Measurements from ENCODE around the gene IGSF9B. TPM values are rescaled to one million over a fixed set of nuclear protein-coding genes. Genes with fewer than 3 reads are reported as not detected.

Gene IGSF9B
- total RNA-seq, 1 experiment from 2014 or later = 0.96 TPM

GRCh38 chr11:133921026-133921425, 35.7 kb downstream of the IGSF9B start:
- no peak for DNase-seq (ENCODE audit: low read depth)

- no peak for DNase-seq (ENCODE audit: low read depth)
These were observed 36.4 kb downstream of the IGSF9B start for GRCh38 chr11:133920109-133920990.

- no peak for DNase-seq (ENCODE audit: low read depth)
These were observed 37.2 kb downstream of the IGSF9B start for GRCh38 chr11:133919330-133920108.

DNA sequence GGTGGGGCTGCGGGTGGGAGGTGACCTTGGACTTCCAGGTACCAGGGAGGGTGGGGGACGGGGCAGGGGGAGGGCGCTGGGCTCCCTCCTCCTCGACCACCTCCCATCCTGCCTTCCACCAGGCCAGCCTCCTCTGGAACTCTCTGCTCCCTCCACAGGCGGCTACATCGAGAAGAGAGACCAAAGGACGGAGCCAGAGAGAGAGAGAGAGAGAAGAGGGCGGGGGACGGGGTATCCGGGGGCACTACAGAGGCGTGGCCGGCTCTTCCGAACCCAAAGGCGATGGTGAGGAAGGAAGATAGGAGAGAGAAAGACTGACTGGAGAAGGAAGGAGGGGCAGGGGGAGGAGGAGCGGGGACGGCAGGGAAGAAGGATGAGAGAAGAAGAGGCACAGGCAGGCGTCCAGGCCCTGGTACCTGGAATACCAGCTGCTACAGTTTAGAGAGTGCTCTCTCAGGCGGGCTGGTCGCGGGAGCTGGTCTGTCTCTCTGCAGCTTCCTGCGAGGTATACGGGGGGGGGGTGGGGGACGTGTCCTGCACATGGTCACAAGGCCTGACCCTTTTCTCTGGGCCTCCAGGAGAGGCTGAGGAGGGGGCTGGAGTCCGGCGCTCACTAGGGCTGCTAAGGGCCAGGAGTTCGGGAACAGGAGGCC, 38.0 kb downstream of the IGSF9B start:
- DNase-seq (ENCODE audit: low read depth) = no peak

DNA sequence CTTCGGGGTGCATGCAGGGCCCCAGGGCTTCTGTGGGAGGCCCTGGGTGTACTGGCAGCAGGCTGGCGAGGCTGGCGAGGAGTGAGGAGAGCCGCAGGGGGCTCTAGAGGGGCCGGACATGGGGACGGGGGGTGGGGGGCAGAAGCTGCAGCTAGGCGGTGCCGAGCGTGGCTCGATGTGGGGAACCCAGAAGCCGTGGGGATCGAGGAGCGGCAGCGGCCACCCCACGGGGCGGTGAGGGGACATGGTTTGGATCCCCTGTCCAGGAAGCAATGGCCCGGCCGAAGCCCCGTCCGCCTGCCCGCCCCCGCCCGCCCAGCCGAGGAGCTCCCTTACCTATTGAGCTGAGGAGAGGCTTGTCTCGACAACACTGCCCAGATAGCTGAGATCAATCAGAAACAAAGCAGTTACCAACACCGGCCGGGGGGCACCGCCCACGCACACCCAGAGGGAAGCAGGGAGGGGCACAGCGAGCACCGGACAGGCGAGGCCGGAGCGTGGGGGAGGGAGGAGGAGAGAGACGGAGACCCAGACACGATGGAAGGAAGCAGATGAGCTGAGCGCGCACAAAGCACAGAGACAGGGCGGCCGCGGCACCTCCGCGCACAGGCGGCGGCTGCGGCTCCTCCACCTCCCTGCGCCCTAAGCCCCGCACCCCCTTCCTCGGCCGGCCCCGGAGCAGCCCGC, 38.7 kb downstream of the IGSF9B start:
- no peak for DNase-seq (ENCODE audit: low read depth)

GRCh38 chr11:133916784-133917440, 39.9 kb downstream of the IGSF9B start:
- no peak for DNase-seq (ENCODE audit: low read depth)

GRCh38 chr11:133913761-133914160, 43.0 kb downstream of the IGSF9B start:
- DNase-seq (ENCODE audit: low read depth) = no peak

GRCh38 chr11:133911171-133911570, 45.6 kb downstream of the IGSF9B start:
- DNase-seq (ENCODE audit: low read depth) = no peak

GRCh38 chr11:133910101-133910500, 46.7 kb downstream of the IGSF9B start:
- no peak for DNase-seq (ENCODE audit: low read depth)

DNA sequence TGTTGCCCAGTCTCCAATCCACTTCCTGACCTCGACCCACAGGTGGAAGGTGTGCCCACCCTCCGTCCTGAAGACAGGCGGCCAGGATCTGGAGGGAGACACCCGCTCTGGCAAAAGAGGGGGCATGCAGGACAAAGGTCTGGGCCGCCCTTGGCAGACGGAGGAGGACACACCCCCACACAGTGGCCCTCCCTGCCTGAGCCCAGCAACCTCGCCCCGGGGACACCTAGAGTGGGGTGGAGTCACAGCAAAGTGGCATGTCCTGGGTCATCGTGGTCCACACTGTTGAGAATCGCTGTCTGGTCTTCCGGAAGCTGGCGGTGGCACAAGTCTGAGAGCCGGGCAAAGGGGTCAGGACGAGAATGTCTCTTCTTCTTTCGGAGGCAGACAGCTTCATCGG, 47.9 kb downstream of the IGSF9B start:
- no peak for DNase-seq (ENCODE audit: low read depth)

DNA sequence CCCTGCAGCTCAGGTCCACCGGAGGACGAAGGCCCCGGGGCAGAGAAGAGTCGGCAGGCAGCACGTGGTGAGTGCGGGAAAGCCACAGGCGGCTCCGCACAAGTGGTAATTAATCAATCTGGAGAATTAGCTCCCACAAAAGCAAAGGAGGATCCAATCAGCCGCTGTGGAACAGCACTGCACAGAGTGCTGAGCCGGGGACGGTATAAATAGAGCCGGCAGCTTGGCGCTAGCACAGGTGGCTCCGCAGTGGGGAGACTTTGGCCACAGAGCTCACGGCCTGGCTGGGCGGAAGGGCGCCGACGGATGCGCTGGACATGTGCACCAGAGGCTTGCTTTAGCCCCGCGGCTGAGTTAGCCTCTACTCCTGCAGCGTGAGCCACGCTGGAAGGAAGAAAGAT, 48.9 kb downstream of the IGSF9B start:
- DNase-seq (ENCODE audit: low read depth) = no peak

DNA sequence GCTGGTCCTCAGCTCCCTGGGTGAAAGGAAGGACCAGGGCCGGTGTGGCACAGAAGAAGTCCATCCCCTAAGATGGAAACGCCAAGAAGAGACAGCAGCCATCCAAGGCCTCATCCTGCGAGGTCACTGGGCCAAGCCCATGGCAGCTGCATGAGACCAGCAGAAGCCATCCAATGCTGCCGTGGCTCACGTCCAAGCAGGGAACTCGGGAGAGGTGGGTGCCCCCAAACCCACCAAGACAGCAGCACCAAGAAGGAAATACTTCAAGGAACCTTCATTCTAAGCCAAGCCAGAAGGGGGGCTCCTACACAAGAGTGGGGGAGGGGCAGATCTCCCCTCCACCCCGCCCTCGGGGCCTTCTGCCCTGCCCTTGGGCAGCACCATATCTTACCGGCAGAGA, 49.6 kb downstream of the IGSF9B start:
- no peak for DNase-seq (ENCODE audit: low read depth)

DNA sequence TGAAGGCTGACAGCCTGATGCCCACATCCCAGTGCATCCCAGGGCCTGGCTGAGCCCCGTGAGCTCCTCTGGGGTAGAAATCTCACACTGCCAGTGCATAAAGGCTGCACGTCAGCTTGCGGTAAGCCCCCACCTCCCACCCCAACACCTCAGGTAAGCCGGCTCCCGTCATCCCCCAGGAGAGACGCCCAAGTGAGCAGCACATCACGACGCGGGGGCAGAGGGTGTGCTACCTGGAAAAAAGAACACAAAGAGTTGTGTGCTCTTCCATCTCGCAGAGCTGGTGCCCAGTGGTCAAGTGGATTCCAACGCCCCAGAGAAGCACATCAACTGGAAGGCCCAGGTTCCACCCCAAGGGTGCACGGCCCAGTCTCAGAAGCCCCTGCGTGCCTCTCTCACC, 50.0 kb downstream of the IGSF9B start:
- DNase-seq (ENCODE audit: low read depth) = no peak

DNA sequence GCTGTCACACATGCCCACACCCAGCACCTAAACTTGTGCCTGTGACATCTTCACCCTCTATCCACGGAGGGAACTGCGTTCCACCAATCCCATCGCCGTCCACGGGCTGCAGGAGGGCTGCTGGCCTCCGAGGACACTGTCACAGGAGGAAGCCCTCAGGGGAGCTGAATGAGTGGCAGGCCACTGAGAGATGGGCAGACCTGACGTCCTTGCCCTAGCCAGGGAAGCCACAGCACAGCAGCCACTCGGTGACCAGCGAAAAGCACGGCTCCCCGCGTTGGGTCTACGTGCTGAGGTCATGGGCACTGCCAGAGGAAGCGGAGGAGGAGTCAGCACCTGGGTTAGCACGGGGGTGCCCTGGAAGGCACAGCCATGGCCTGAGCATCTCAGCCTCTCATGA, 50.5 kb downstream of the IGSF9B start:
- DNase-seq (ENCODE audit: low read depth) = no peak

- DNase-seq (ENCODE audit: low read depth) = no peak
These were observed 51.1 kb downstream of the IGSF9B start for GRCh38 chr11:133905677-133906156.

DNA sequence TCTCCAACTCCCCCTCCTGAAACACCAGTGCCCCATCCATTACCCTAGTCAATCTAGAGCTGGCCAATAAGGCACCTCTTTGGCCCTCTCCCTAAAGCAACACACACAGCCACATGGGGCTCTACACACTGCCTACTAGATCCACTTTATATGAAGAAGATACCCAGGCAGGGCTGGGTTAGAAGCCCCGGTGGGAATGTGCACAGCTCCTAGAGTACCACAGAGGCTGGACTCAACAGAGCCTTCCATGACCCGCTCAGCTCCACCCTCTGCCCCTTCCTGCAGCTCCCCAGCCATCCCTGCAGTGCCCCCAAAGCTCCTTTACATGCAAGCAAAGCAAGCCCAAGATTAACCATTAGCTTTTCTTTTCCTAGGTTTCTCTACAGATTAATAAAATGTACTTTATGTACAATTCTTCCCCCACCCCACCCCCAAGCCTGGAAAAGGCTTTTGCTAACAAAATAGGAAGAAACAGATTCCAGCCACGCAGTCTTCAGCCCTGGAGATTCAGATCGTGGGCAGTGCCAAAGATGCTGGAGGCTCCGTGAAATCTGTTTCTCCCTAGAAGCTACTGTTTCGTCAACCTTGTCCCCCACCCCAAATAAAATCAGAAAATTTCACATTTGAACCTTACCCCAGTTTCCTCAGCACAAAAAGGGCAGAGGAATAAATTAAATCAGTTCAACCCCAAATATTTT, 51.8 kb downstream of the IGSF9B start:
- DNase-seq (ENCODE audit: low read depth) = no peak

DNA sequence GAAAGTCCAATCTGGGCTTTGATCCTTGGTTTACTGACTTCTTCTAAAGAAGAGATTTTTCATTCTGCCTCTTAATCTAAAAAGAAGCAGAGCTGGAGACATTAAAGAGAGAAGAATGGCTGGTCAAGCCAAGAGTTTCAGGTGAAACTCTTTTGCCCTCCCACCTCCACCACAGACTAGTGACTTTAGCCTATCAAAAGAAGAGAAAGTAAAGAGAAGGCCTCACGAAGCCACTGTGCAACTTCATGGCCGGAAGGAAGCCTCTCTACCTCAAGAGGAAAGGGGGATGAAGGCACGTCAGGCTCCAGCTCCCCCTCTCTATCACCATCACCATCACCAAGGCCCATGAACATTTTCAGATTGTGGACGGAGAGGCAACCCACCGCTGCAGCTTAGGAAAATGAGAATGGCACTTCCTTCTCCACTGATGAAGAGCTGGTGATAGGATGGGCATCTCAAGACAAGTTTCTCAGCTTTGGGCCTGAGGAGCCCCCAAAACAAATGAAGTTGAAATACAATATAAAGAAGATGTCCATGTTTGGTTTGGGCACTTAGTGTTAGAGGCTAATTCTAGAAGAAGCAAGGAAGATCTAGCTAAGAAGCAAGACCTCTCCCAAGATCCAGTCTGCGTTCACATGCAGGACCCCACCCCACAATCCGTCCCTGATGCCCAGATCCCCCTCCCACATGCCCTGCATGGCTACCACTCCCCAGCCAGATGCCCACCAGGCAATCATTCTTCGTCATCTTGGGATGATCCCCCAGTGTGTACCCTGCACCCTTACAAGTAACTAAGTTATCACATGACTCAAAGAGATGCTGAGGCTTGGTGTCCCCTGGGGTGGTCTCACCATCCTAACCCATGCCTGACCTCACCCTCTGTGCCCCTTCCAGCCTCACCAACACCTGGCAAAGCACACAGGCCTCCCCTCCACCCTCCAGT, 52.6 kb downstream of the IGSF9B start:
- no peak for DNase-seq (ENCODE audit: low read depth)

GRCh38 chr11:133903056-133903455, 53.7 kb downstream of the IGSF9B start:
- DNase-seq (ENCODE audit: low read depth) = no peak

- DNase-seq (ENCODE audit: low read depth) = no peak
These were observed 54.3 kb downstream of the IGSF9B start for GRCh38 chr11:133902506-133902905.
